ENCODE results near the gene FRZB.

FRZB gene

DNA sequence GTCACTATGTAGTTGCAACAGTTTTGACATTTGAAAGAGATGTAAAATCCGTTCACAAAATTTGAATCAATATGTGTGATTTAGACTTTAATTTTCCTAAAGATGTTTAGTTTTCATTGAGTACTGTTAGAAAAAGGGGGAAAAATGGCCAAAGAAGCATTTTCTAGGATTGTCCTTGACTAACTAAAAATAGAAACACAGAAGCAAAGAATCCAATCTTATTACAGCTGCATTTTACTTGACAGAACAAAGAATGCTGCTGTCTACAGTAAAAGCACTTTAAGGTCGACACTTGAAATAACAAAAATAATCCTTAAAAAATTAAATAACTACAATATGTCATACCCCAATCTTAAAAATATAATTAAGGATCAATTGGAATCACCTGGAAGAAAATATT, 48.9 kb downstream of the FRZB start:
- H3K27ac ChIP-seq = no peak overlapping the region
- no peak for TF ChIP-seq CTCF (conservative IDR thresholded peaks at IDR 0.05)

DNA sequence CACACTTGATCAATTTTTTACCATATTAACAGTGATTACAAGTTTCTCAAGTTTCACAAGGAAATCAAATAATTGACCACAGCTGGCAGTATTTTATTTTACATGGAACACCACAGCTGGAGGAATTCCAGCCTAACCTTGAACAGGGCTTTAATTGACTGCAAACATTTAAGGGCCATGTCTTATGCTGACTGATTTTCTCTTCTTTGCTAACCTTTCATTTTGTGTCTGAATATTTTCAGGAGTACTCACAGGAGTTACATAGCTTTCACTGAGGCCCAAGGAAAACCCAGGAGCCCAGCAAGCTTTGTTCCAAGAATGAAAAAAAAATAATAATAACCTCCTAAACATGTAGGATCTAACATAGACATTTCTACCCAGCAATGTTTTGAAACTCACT, 49.6 kb downstream of the FRZB start:
- no peak overlapping the region for H3K27ac ChIP-seq
- TF ChIP-seq CTCF (conservative IDR thresholded peaks at IDR 0.05) = no peak

DNA sequence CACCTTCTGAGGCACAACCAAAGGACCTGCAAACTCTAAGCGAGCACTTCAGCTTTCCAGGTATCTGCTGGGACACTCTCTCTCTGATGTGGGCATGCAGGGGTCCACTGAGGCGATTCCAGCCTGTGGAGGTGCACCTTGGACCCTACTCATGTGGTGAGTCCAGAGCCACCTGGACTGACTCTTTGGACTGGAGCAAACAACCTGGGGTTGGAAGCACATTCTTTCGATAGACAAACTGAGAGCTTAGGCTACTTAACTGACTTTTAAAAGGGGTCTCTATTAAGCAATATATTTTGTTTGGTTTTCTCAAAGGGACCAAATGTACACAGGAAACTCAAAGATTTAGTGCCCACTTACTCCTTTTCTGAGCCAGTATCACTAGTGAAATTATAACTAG, 51.6 kb downstream of the FRZB start:
- no peak for TF ChIP-seq CTCF (conservative IDR thresholded peaks at IDR 0.05)
- H3K27ac ChIP-seq = no peak overlapping the region

DNA sequence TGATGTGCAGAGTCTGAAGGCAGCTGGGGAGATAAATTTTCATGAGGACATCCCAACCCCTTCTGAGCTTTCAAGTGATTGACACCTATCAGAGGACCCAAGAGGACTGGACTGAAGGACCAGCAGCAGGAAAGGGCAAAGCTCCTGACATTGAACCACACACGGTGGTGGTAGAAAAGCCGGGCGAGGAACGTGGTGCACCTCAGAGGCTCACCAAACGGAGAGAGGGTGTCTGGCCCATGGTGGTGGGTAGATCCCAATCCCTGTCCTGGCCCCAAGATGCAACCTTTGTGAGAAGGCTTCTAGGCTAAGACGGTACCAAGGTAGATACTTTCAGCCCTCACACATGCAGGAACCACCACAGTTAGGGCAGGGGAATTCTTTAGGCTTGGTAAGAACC, 52.1 kb downstream of the FRZB start:
- no peak for TF ChIP-seq CTCF (conservative IDR thresholded peaks at IDR 0.05)
- H3K27ac ChIP-seq = no peak overlapping the region

DNA sequence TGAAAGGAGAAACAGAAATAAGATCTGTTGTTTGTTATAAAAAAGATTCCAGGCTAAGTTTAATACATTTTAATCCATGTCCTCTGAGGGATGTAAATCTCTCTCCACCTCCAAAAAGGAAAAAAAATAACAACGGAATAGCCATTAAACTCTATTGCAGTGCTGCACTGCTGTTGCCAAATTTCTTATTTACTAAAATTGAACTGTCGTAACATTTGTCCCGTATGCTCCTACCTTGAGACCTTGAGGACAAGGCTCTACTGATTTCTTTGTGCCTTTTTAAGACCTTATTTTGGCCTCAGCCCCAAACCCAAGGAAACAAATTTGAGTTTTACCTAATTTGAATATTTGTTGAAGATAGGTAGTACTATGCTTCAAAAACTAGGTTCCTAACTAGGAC, 56.4 kb downstream of the FRZB start:
- no peak for TF ChIP-seq CTCF (conservative IDR thresholded peaks at IDR 0.05)

DNA sequence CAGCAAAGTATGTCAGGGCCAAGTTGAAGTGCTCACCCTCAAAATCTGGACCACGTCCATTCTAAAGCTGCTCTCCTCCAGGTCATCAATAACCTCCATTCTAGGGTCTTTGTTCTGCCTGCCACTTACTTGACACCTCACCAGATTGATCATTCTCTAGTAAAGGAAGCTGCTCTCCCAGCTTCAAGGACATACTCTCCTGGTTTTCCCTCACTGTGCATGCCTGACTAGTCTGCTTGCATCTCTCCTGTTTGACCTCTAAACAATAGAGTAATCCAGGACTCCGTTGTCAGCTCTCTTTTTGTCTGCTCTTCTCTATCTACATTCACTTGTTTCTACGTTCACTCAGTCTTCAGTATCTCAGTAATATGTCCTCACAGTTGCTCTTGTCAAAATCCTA, 59.1 kb downstream of the FRZB start:
- no peak for TF ChIP-seq CTCF (conservative IDR thresholded peaks at IDR 0.05)
- no peak overlapping the region for H3K27ac ChIP-seq

More for the DNA sequence above, 56.4 kb downstream of the FRZB start:
- H3K27ac ChIP-seq = no peak overlapping the region

- no peak for TF ChIP-seq CTCF (conservative IDR thresholded peaks at IDR 0.05)
- no peak overlapping the region for H3K27ac ChIP-seq
These were observed 62.3 kb downstream of the FRZB start for GRCh38 chr2:182804128-182804527.

DNA sequence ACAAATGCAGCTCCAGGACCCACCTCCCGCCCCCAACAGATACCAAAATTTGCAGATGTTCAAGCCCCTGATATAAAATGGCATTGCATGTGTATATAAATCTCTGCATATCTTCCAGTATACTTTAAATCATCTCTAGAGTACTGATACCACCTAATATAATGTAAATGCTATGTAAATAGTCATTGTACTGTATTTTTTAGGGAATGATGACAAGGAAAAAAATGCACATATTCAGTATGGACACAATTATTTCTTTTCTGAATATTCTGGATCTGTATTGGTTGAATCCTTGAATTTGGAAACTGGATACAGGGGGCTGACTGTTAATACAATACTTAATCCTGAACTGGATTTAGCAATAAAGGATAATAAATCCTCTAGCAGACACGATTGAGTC, 67.7 kb downstream of the FRZB start:
- TF ChIP-seq CTCF (conservative IDR thresholded peaks at IDR 0.05) = no peak
- no peak overlapping the region for H3K27ac ChIP-seq

Measured in VCaP (cell line).